ENCODE results near the gene TIMM50.

Gene TIMM50

DNA sequence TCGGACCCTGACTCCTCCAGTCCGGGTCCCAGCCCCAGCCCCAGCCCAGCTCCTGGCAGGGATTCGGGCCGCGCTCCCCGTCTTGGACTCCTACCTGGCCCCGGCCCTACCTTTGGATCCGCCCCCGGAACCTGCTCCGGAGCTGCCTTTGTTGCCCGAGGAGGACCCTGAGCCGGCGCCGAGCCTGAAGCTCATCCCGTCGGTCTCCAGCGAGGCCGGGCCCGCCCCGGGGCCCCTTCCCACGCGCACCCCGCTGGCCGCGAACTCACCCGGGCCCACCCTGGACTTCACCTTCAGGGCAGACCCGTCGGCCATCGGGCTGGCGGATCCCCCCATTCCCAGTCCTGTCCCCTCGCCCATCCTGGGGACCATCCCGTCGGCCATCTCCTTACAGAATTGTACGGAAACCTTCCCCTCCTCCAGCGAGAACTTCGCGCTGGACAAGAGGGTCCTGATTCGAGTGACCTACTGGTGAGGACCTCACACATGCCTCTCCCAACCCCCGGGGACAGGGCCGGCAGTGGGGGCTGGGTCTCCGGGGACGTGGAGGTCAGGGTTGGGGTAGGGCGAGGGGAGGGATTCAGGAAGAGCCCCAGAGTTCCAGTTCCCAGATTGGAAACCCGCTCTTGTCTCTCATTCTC, 35.0 kb downstream of the TIMM50 start:
- TF ChIP-seq, protein P1, sequence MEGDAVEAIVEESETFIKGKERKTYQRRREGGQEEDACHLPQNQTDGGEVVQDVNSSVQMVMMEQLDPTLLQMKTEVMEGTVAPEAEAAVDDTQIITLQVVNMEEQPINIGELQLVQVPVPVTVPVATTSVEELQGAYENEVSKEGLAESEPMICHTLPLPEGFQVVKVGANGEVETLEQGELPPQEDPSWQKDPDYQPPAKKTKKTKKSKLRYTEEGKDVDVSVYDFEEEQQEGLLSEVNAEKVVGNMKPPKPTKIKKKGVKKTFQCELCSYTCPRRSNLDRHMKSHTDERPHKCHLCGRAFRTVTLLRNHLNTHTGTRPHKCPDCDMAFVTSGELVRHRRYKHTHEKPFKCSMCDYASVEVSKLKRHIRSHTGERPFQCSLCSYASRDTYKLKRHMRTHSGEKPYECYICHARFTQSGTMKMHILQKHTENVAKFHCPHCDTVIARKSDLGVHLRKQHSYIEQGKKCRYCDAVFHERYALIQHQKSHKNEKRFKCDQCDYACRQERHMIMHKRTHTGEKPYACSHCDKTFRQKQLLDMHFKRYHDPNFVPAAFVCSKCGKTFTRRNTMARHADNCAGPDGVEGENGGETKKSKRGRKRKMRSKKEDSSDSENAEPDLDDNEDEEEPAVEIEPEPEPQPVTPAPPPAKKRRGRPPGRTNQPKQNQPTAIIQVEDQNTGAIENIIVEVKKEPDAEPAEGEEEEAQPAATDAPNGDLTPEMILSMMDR (IDR thresholded peaks at IDR 0.05; ENCODE audit: low read depth, low read length): no peak
- TF ChIP-seq POLR2A (IDR thresholded peaks at IDR 0.05; ENCODE audit: extremely low read depth, insufficient read length) (no peak), MYC (IDR thresholded peaks at IDR 0.05; ENCODE audit: low read depth, low read length) (no peak)
- TF ChIP-seq, protein P2, sequence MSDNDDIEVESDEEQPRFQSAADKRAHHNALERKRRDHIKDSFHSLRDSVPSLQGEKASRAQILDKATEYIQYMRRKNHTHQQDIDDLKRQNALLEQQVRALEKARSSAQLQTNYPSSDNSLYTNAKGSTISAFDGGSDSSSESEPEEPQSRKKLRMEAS (IDR thresholded peaks at IDR 0.05; ENCODE audit: low read depth, low read length): no peak
- no peak overlapping the region for H3K4me3 ChIP-seq (ENCODE audit: low read depth, low read length)
- no peak for DNase-seq (ENCODE audit: low read depth)

DNA sequence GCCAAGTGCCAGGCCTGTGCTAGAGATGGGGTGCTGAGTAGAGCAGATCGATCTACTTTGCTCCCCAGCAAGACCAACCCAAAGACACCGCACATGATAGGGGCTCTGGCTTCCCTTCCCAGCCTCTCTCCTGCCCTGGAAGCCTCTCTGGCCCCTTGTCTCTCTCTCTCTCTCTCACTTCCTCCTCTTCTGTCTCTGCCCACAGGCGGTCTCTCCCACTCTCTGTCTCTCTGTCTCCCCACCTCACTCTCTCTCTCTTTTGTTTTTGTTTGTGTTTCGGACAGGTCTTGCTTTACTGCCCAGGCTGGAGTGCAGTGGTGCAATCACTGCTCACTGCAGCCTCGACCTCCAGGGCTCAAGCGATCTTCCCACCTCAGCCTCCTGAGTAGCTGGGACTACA, 35.6 kb downstream of the TIMM50 start:
- no peak for TF ChIP-seq MYC (IDR thresholded peaks at IDR 0.05; ENCODE audit: low read depth, low read length)
- TF ChIP-seq, protein P2 (IDR thresholded peaks at IDR 0.05; ENCODE audit: low read depth, low read length): no peak
- TF ChIP-seq POLR2A (IDR thresholded peaks at IDR 0.05; ENCODE audit: extremely low read depth, insufficient read length): no peak
- TF ChIP-seq, protein P1 (IDR thresholded peaks at IDR 0.05; ENCODE audit: low read depth, low read length): no peak
- no peak for DNase-seq (ENCODE audit: low read depth)
- no peak overlapping the region for H3K4me3 ChIP-seq (ENCODE audit: low read depth, low read length)

DNA sequence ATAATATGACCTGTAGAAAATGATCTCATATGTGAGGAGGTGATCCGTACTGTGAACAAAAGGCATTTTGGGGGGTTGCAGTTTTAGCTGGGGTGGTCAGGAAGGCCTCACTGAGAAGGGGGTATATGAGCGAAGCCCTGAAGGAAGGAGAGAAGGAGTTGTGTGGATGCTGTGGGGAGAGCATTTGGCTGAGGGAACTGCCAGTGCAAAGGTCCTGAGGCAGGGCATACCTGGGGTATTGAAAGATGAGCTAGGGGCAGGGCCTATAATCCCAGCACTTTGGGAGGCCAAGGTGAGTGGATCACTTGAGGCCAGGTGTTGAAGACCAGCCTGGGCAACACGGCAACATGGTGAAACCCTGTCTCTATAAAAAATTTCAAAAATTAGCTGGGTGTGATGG, 36.8 kb downstream of the TIMM50 start:
- TF ChIP-seq, protein P1 (IDR thresholded peaks at IDR 0.05; ENCODE audit: low read depth, low read length): no peak
- TF ChIP-seq POLR2A (IDR thresholded peaks at IDR 0.05; ENCODE audit: extremely low read depth, insufficient read length) (no peak), MYC (IDR thresholded peaks at IDR 0.05; ENCODE audit: low read depth, low read length) (no peak)
- TF ChIP-seq, protein P2 (IDR thresholded peaks at IDR 0.05; ENCODE audit: low read depth, low read length): no peak
- no peak for DNase-seq (ENCODE audit: low read depth)
- H3K4me3 ChIP-seq (ENCODE audit: low read depth, low read length): no peak overlapping the region

DNA sequence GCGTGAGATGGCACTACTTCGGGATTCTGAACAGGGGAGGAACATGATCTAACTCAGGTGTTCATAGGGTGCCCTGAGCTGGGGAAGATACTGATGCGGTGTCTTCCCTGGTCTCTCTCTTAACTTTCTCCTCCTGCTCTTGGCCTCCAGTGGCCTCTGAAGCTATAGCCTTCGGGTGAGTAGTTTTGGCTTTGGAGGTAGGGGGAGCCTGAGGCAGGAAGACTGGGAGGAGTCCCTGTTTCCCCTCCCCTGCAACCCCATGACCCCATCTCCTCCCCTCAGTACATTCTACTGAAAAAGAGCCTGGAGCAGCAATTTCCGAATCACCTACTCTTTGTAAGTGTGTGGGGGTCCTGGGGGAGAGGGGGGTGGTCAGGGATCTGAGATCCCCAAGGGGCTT, 37.8 kb downstream of the TIMM50 start:
- H3K4me3 ChIP-seq (ENCODE audit: low read depth, low read length): no peak overlapping the region
- TF ChIP-seq, protein P2 (IDR thresholded peaks at IDR 0.05; ENCODE audit: low read depth, low read length): no peak
- TF ChIP-seq POLR2A (IDR thresholded peaks at IDR 0.05; ENCODE audit: extremely low read depth, insufficient read length): no peak
- TF ChIP-seq MYC (IDR thresholded peaks at IDR 0.05; ENCODE audit: low read depth, low read length): no peak
- TF ChIP-seq, protein P1 (IDR thresholded peaks at IDR 0.05; ENCODE audit: low read depth, low read length): no peak

DNA sequence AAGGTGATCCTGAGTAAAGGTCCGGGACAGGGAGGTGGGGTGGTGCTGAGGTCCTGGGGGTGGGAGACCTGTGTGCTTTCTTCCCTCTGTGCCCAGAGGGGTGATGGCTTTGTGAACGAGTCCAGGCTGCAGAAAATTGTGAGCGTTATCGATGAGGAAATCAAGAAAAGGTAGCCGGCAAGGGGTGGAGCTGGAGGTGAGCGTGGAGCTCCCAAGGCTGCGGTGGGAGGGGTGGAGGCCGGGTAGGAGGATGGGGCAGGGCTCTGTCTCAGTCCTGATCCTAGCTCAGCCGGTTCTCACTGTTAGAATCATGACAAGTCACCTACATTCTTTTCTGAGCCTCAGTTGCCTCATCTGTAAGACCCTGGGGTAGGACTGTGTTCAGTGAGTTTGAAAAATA, 38.3 kb downstream of the TIMM50 start:
- no peak for DNase-seq (ENCODE audit: low read depth)
- H3K4me3 ChIP-seq (ENCODE audit: low read depth, low read length): no peak overlapping the region
- TF ChIP-seq MYC (IDR thresholded peaks at IDR 0.05; ENCODE audit: low read depth, low read length) (no peak), POLR2A (IDR thresholded peaks at IDR 0.05; ENCODE audit: extremely low read depth, insufficient read length) (no peak)
- TF ChIP-seq, protein P2 (IDR thresholded peaks at IDR 0.05; ENCODE audit: low read depth, low read length): no peak
- TF ChIP-seq, protein P1 (IDR thresholded peaks at IDR 0.05; ENCODE audit: low read depth, low read length): no peak

More for the DNA sequence above, 37.8 kb downstream of the TIMM50 start:
- no peak for DNase-seq (ENCODE audit: low read depth)
